NCI-H345 (cell line): Measurements from ENCODE around the gene FN3K.
"Not testable (repeated sequence)": the region's sequence is repeated elsewhere in the genome, so short reads cannot be mapped to it uniquely, and the experiment has no call there.

Experiments
- DNase-seq: peaks from one replicate; lab custom pipeline; 2025; lab: John Stamatoyannopoulos, UW

Gene FN3K

GRCh38 chr17:82737967-82738877 lies 2.8 kb downstream of the FN3K start:
- DNase-seq, result no peak

GRCh38 chr17:82740906-82741759 lies 5.7 kb downstream of the FN3K start:
- no peak for DNase-seq

- DNase-seq, result no peak
These were observed 8.2 kb downstream of the FN3K start for GRCh38 chr17:82743344-82744219.

- not testable (repeated sequence) for DNase-seq
These were observed 9.3 kb downstream of the FN3K start for GRCh38 chr17:82744736-82745135.

- DNase-seq, result peak; percentile 61
These were observed 10.1 kb downstream of the FN3K start for GRCh38 chr17:82745524-82745923.

GRCh38 chr17:82748756-82749155 lies 13.3 kb downstream of the FN3K start:
- no peak for DNase-seq

- DNase-seq, result no peak
These were observed 15.0 kb downstream of the FN3K start for GRCh38 chr17:82750241-82750908.

GRCh38 chr17:82751171-82751570 lies 15.8 kb downstream of the FN3K start:
- no peak for DNase-seq

- DNase-seq, result peak; percentile 92
These were observed 16.4 kb downstream of the FN3K start, which contains the start of gene TBCD for GRCh38 chr17:82751571-82752370. TBCD (plus strand) TSS chr17:82752065; CDS start chr17:82752194, 129 bp downstream.

- DNase-seq, result peak; percentile 49
These were observed 17.2 kb downstream of the FN3K start for GRCh38 chr17:82752371-82753200.

GRCh38 chr17:82753201-82753464 lies 17.7 kb downstream of the FN3K start:
- no peak for DNase-seq

- no peak for DNase-seq
These were observed 19.1 kb downstream of the FN3K start for GRCh38 chr17:82754297-82755208.

GRCh38 chr17:82756166-82756565 lies 20.8 kb downstream of the FN3K start:
- DNase-seq, result no peak

- no peak for DNase-seq
These were observed 30.0 kb downstream of the FN3K start for GRCh38 chr17:82765371-82765770.

- no peak for DNase-seq
These were observed 31.8 kb downstream of the FN3K start for GRCh38 chr17:82767041-82767754.

- no peak for DNase-seq
These were observed 33.6 kb downstream of the FN3K start for GRCh38 chr17:82769041-82769440.

- DNase-seq, result no peak
These were observed 36.6 kb downstream of the FN3K start for GRCh38 chr17:82772026-82772425.

GRCh38 chr17:82774456-82774855 lies 39.0 kb downstream of the FN3K start:
- DNase-seq, result not testable (repeated sequence)
